ENCODE data around the gene SH3RF3.

SH3RF3 gene

DNA sequence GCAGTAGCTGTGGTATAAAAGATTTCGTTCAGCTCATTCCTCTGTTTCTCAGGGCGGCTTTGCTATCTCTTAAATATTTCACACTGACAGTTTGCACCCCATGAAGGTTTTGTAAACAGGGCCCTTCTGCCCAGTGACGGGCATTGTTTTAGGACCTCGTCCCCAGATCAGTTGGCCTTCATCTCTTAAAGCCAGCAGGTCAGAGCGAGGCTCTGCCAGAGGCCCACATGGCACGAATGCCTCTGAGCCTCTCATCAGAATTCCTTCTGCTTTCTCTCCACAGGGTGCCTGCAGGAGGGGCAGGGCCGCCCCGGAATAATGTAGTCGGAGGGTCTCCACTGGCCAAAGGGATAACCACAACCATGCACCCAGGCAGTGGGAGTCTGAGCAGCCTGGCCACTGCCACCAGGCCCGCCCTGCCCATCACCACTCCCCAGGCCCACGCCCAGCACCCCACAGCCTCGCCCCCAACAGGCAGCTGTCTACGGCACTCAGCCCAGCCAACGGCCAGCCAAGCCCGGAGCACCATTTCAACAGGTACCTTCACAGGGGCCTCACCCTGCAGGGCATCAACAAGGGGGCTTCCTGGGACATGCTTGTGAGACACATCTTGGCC lies 307.7 kb downstream of the SH3RF3 start:
- H3K9me3 ChIP-seq (ENCODE audit: control insufficient read depth, low read length) = no peaks in the 10 kb centered on the region
- H3K27ac ChIP-seq (ENCODE audit: insufficient read depth, low read depth, low read length, poor library complexity, severe bottlenecking) = no peak overlapping the region
- peaks cover 12% of the 10 kb centered on the region for H3K4me1 ChIP-seq (ENCODE audit: control insufficient read depth, insufficient read depth, low read length)
- H3K36me3 ChIP-seq (ENCODE audit: control insufficient read depth, insufficient read depth, low read length) = no peaks in the 10 kb centered on the region
- WGBS, 2 experiments = 80 to 81% methylated on average over 15 of the region's 15 CpGs
- H3K27me3 ChIP-seq (ENCODE audit: control insufficient read depth, insufficient read depth, low read length, poor library complexity, severe bottlenecking) = no peaks in the 10 kb centered on the region
- H3K4me3 ChIP-seq (ENCODE audit: insufficient read depth, low read depth, low read length) = no peak overlapping the region

DNA sequence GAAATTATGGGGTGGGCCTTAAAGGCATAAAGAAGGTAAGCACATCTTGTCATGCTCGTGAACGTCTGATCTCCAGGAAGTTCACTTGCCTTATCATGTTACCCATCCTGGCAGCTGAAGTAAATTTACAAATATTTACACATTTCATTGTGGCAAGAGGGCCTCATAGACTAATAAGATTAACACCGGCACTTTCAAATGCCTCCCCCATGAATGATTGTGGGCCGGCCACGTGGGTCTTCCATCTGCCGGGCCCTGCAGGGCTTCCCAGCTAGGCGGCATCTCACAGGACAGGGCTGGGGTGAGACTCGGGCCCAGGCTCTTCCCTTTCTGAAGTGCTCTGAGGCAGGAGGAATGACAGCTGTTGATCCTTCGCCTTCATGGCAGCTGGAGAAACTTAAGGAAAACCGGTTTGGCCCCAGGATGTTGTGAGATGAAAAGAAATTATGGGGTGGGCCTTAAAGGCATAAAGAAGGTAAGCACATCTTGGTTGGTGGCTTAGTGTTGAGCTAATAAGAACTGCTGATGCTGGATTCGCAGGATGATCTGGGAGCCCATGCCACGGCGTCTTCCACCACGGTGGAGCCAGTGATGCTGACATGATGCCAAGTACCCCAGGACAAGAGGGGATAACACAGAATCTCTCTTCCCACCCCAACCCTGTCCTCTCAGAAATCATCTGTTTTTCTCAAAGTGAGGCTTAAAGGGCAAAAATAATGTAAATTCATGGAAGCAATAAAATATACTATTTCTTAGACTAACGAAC lies 308.5 kb downstream of the SH3RF3 start:
- 94% methylated on average over 15 of the region's 15 CpGs for WGBS, 2 experiments
- Histone ChIP-seq H3K9me3 (ENCODE audit: control insufficient read depth, low read length) (no peaks in the 10 kb centered on the region), H3K4me3 (ENCODE audit: insufficient read depth, low read depth, low read length) (no peak overlapping the region), H3K27me3 (ENCODE audit: control insufficient read depth, insufficient read depth, low read length, poor library complexity, severe bottlenecking) (no peaks in the 10 kb centered on the region), H3K4me1 (ENCODE audit: control insufficient read depth, insufficient read depth, low read length) (peaks cover 12% of the 10 kb centered on the region), H3K27ac (ENCODE audit: insufficient read depth, low read depth, low read length, poor library complexity, severe bottlenecking) (no peak overlapping the region), H3K36me3 (ENCODE audit: control insufficient read depth, insufficient read depth, low read length) (no peaks in the 10 kb centered on the region)

DNA sequence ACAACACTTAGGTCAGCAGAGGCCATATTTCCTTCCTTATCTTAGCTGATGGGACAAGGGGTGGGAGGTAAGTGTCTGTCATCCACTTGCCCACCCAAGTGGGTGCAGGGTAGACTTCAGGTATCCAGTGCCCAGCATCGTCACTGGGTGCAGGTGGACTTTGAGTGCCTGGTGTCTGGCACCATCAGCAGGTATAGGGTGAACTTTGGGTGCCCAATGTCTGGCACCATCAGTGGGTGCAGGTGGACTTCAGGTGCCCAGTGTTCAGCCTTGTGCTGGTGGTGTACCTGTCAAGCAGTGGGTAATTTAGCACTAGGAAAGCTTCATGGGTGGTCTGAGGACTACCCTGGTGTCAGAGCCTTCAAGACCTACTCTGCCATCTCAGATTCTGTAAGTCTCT lies 309.1 kb downstream of the SH3RF3 start:
- H3K27ac ChIP-seq (ENCODE audit: insufficient read depth, low read depth, low read length, poor library complexity, severe bottlenecking) = no peak overlapping the region
- peaks cover 12% of the 10 kb centered on the region for H3K4me1 ChIP-seq (ENCODE audit: control insufficient read depth, insufficient read depth, low read length)

DNA sequence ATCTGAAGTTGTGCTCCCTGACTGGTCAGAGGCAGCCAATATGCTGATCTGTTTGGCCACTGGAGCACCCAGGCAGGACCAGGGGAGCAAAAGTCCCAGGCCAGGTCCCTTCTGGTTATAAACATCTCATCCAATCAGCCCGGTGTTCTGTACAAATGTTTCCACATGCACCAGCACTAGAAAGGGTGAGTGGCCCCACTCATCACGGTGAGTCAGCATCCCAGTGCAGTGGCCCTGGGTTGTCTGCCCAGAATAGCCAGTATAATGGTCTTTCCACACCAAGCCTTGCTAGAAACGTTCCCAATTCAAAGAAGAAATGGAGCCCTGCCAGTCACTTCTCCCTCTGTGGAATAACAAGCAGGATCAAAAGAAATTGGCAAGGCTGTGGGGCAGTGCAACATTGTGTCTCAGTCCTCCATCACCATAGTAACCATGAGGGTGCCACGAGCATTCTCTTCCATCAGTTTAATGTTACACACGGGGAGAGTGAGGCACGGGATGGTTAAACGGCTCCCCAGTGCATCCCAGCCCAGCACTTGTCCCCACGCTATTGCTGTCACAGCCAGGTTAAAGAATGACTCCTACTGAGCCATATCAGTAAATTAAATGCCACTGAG lies 309.9 kb downstream of the SH3RF3 start:
- no peak overlapping the region for H3K27ac ChIP-seq (ENCODE audit: insufficient read depth, low read depth, low read length, poor library complexity, severe bottlenecking)
- H3K36me3 ChIP-seq (ENCODE audit: control insufficient read depth, insufficient read depth, low read length) = no peaks in the 10 kb centered on the region
- no peaks in the 10 kb centered on the region for H3K27me3 ChIP-seq (ENCODE audit: control insufficient read depth, insufficient read depth, low read length, poor library complexity, severe bottlenecking)
- peaks cover 12% of the 10 kb centered on the region for H3K4me1 ChIP-seq (ENCODE audit: control insufficient read depth, insufficient read depth, low read length)
- H3K4me3 ChIP-seq (ENCODE audit: insufficient read depth, low read depth, low read length) = no peak overlapping the region
- 80 to 82% methylated on average over 8 of the region's 8 CpGs for WGBS, 2 experiments
- H3K9me3 ChIP-seq (ENCODE audit: control insufficient read depth, low read length) = no peaks in the 10 kb centered on the region

More for the DNA sequence above, 309.1 kb downstream of the SH3RF3 start:
- WGBS, 2 experiments = 98 to 100% methylated on average over 1 of the region's 1 CpG
- H3K4me3 ChIP-seq (ENCODE audit: insufficient read depth, low read depth, low read length) = no peak overlapping the region
- H3K27me3 ChIP-seq (ENCODE audit: control insufficient read depth, insufficient read depth, low read length, poor library complexity, severe bottlenecking) = no peaks in the 10 kb centered on the region
- no peaks in the 10 kb centered on the region for H3K9me3 ChIP-seq (ENCODE audit: control insufficient read depth, low read length)
- no peaks in the 10 kb centered on the region for H3K36me3 ChIP-seq (ENCODE audit: control insufficient read depth, insufficient read depth, low read length)

DNA sequence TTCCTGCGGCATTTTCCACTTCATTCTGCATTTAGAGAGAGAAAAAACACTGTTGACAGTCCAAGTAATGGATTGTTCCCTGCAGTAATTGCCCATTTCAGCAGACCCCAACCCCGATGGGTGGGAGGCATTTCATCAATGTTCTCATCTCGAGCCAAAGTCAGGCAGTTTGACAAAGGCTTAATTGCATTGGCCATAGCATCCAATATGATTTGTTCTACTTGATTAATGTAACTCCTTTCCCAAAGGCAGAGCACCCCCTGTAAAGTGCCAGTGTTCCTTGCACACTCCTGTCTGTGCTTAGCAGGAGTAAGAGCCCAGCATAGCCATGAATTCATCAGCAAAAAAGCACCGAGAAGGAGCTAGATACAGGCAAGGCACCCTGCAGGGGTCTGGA lies 310.4 kb downstream of the SH3RF3 start:
- 80 to 82% methylated on average over 4 of the region's 4 CpGs for WGBS, 2 experiments
- Histone ChIP-seq H3K27ac (ENCODE audit: insufficient read depth, low read depth, low read length, poor library complexity, severe bottlenecking) (no peak overlapping the region), H3K27me3 (ENCODE audit: control insufficient read depth, insufficient read depth, low read length, poor library complexity, severe bottlenecking) (no peaks in the 10 kb centered on the region), H3K4me3 (ENCODE audit: insufficient read depth, low read depth, low read length) (no peak overlapping the region), H3K4me1 (ENCODE audit: control insufficient read depth, insufficient read depth, low read length) (peaks cover 12% of the 10 kb centered on the region), H3K9me3 (ENCODE audit: control insufficient read depth, low read length) (no peaks in the 10 kb centered on the region), H3K36me3 (ENCODE audit: control insufficient read depth, insufficient read depth, low read length) (no peaks in the 10 kb centered on the region)

DNA sequence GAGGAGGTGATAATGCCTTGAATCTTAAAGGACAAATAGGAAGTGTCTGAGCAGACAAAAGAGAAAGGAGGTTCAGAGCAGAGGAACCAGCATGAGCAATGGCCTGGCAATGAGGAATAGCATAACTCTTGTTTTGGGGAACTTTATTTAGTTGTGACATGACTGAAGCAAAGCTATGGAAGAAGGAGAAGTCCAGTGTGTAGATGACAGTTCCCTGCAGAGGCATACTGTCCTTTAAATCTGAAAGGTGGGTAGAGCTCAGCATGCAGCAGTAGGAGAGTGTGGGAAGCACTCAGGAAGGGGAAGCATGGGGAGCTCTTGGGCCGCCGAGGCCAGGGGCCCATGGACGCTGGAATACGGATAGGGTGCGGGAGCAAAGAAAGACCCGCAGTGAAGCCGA lies 311.0 kb downstream of the SH3RF3 start:
- H3K27me3 ChIP-seq (ENCODE audit: control insufficient read depth, insufficient read depth, low read length, poor library complexity, severe bottlenecking) = no peaks in the 10 kb centered on the region
- H3K36me3 ChIP-seq (ENCODE audit: control insufficient read depth, insufficient read depth, low read length) = no peaks in the 10 kb centered on the region
- WGBS, 2 experiments = 90 to 92% methylated on average over 7 of the region's 7 CpGs
- no peaks in the 10 kb centered on the region for H3K9me3 ChIP-seq (ENCODE audit: control insufficient read depth, low read length)
- no peak overlapping the region for H3K27ac ChIP-seq (ENCODE audit: insufficient read depth, low read depth, low read length, poor library complexity, severe bottlenecking)
- no peak overlapping the region for H3K4me3 ChIP-seq (ENCODE audit: insufficient read depth, low read depth, low read length)
- H3K4me1 ChIP-seq (ENCODE audit: control insufficient read depth, insufficient read depth, low read length) = peaks cover 12% of the 10 kb centered on the region

DNA sequence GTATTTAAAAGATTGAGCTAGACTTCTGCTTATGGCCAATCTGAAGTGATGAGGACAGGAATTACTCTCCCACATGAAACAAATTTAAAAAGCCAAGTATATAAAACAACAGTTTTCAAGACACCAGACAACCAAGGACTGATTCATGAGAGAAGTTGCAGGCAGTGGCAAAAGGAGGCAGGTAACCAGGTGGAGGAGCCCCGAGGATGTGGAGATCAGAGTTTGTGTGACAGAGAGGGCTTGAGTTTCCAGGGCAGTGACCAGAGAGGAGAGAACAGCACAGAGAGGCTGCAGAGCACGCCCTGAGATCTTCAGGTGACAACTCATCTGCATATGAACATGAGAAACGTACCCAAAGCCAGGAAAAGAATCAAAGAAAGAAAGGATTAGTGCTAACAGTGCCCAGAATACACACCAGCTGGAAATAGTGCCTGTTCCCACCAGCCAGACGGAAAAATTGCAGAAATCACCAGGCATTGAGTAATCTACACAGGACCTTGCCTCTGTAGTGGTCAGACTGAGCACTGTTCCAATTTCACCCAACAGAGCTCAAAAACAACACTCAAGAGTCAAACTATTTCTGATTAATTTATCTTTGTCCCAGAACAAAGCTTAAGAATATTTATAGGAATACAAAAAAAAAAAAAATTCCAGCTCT lies 311.6 kb downstream of the SH3RF3 start:
- H3K36me3 ChIP-seq (ENCODE audit: control insufficient read depth, insufficient read depth, low read length) = no peaks in the 10 kb centered on the region
- H3K27me3 ChIP-seq (ENCODE audit: control insufficient read depth, insufficient read depth, low read length, poor library complexity, severe bottlenecking) = no peaks in the 10 kb centered on the region
- H3K9me3 ChIP-seq (ENCODE audit: control insufficient read depth, low read length) = no peaks in the 10 kb centered on the region
- H3K4me3 ChIP-seq (ENCODE audit: insufficient read depth, low read depth, low read length) = no peak overlapping the region
- WGBS, 2 experiments = 87 to 89% methylated on average over 4 of the region's 4 CpGs
- peaks cover 12% of the 10 kb centered on the region for H3K4me1 ChIP-seq (ENCODE audit: control insufficient read depth, insufficient read depth, low read length)
- H3K27ac ChIP-seq (ENCODE audit: insufficient read depth, low read depth, low read length, poor library complexity, severe bottlenecking) = no peak overlapping the region

DNA sequence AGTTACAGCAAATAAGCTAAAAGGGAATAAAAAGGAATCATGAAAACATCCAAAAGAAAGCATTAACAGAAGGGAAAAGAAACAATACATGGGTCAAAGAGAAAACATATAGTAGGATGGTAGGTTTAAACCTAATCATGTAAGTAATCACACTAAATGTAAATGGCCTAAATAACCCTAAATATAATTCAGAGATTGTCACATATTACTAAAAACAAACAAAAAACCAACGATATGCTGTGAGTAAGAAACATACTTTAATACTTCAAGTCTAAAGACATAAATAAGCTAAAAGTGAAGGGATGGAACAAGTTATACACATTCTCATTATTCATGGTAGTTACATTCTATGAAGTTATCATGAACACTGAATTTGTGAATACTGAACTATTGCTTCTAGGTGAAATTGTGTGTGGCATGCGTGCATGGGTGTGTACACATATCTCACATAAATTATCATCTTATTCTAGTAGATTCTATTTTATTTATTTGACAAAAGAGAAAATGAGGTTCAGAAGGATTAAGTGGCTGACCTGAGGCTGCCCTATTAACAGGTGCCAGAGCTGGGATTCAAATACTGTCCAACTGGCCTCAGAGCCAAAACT lies 313.8 kb downstream of the SH3RF3 start:
- no peaks in the 10 kb centered on the region for H3K27me3 ChIP-seq (ENCODE audit: control insufficient read depth, insufficient read depth, low read length, poor library complexity, severe bottlenecking)
- H3K4me3 ChIP-seq (ENCODE audit: insufficient read depth, low read depth, low read length) = no peak overlapping the region
- H3K4me1 ChIP-seq (ENCODE audit: control insufficient read depth, insufficient read depth, low read length) = peaks cover 10% of the 10 kb centered on the region
- no peak overlapping the region for H3K27ac ChIP-seq (ENCODE audit: insufficient read depth, low read depth, low read length, poor library complexity, severe bottlenecking)
- no CpG with 5 or more reads among the region's 2 CpGs for WGBS, 2 experiments
- H3K9me3 ChIP-seq (ENCODE audit: control insufficient read depth, low read length) = no peaks in the 10 kb centered on the region
- no peaks in the 10 kb centered on the region for H3K36me3 ChIP-seq (ENCODE audit: control insufficient read depth, insufficient read depth, low read length)

DNA sequence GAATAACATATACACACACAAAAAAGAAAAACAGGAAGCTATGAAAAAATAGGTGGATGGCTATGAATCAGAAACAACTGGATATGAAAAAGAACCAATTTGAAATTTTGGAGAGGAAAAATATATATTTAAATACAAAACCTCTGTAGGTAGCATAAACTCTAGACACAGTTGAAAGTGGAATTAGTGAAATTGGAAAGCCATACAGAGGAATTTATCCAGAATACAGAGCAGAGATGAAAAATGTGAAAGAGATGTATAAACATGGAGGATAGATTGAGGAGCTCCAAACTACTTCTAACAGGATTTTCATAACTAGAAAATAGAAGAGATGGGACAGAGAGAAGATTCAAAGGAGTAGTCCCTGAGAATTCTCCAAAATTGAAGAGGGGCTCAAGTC lies 315.9 kb downstream of the SH3RF3 start:
- no peak overlapping the region for H3K27ac ChIP-seq (ENCODE audit: insufficient read depth, low read depth, low read length, poor library complexity, severe bottlenecking)
- H3K4me1 ChIP-seq (ENCODE audit: control insufficient read depth, insufficient read depth, low read length) = peaks cover 4% of the 10 kb centered on the region
- H3K27me3 ChIP-seq (ENCODE audit: control insufficient read depth, insufficient read depth, low read length, poor library complexity, severe bottlenecking) = no peaks in the 10 kb centered on the region
- H3K36me3 ChIP-seq (ENCODE audit: control insufficient read depth, insufficient read depth, low read length) = no peaks in the 10 kb centered on the region
- no peaks in the 10 kb centered on the region for H3K9me3 ChIP-seq (ENCODE audit: control insufficient read depth, low read length)
- H3K4me3 ChIP-seq (ENCODE audit: insufficient read depth, low read depth, low read length) = no peak overlapping the region
